ENCODE results near the gene AKR1E2.
A peak's percentile ranks its signal among the peaks of the same experiment; 100 is the strongest.
"Not testable (repeated sequence)": the region's sequence is repeated elsewhere in the genome, so short reads cannot be mapped to it uniquely, and the experiment has no call there.

The AKR1E2 gene

DNA sequence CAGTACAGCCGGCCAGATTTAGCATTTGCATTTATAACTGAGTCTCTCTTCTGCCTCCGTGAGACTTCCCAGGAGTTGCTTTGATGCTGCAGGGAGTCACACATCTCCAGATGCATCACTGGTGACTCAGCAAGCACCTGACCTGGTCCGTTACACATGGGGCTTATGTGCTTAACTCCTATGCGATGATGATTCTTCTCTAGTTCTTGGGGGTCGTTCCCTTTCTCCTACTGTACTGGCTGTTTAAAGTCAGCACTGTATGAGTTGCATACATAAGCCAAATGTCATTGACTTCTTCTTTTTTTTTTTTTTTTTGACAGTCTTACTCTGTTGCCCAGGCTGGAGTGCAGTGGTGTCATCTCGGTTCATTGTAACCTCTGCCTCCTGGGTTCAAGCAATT, 13.0 kb upstream of the AKR1E2 start:
- intact Hi-C loops (cut with DNase I), result no loop called here
- DNase-seq, result peak in 1 of 10 donors; percentile 17

- intact Hi-C loops (cut with DNase I), result no loop called here
- no peak for DNase-seq
Observed at GRCh38 chr10:4813496-4813895, 12.5 kb upstream of the AKR1E2 start.

- DNase-seq; intact Hi-C loops (cut with DNase I): not testable (repeated sequence)
Observed at GRCh38 chr10:4815646-4816180, 10.3 kb upstream of the AKR1E2 start.

GRCh38 chr10:4816966-4817365, 9.0 kb upstream of the AKR1E2 start:
- no peak for DNase-seq
- intact Hi-C loops (cut with DNase I), result no loop called here

DNA sequence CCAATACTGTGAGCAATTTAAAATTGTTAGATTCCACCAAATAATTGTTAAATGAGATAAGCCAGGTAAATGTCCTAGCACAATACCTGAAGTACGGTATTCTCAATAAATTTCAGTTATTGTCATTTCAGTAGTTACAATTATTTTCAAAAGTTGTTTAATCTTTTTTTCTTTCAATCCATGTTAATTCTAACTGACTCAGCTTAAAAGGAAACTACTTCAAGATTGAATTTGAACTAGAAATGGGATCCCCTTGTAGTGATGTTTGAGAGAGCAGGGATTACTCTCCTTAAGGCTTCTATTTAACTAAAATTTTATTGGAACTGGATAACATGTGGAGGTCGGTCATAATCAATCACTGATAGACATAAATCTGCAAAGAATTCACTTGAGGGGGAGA, 6.9 kb upstream of the AKR1E2 start:
- intact Hi-C loops (cut with DNase I), result no loop called here
- DNase-seq, result no peak

DNA sequence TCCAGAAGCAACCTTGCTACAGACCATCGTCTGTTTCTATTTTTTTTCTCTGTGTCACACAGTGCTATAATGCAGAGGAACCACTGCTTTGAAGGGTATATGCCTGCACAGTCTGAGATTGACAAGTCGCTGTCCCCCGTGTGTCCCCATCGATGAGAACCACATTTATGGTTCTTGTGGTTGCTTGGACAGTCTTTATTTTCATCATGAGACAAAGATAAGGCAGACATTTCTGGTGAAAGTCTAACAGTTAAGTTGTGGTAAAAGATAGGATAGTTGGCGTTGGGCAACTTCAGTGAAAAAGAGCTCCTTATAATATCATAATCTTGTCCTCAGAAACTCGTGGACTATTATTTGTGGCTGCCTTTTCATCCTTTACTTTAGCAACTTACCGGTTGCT, 6.3 kb upstream of the AKR1E2 start:
- intact Hi-C loops (cut with DNase I), result no loop called here
- DNase-seq, result no peak

- intact Hi-C loops (cut with DNase I), result no loop called here
- DNase-seq, result no peak
Observed at GRCh38 chr10:4820804-4821401, 5.1 kb upstream of the AKR1E2 start.

DNA sequence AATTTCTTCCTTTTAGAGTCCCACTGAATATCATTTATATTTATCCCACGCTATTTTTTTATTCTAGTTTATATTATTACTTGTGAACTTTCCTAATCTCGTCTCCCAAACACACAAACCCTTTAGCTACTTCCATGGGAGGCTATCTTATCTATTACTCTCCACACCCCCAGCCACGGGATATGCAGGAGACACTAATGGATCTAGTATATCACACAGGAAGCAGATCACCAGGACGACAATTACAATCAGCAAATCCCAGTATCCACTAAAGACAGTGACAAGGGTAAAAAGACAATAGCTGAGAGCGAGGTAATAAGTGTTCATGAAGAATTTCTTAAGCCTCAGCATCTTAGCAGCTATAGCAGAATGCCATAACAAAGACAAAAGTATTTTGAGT, 3.8 kb upstream of the AKR1E2 start:
- intact Hi-C loops (cut with DNase I), result no loop called here
- no peak for DNase-seq

GRCh38 chr10:4824791-4825310, 1.2 kb upstream of the AKR1E2 start:
- intact Hi-C loops (cut with DNase I), result no loop called here
- no peak for DNase-seq

GRCh38 chr10:4825456-4825867, 545 bp upstream of the AKR1E2 start:
- intact Hi-C loops (cut with DNase I), result no loop called here
- peak in 1 of 10 donors; percentile 70 for DNase-seq

GRCh38 chr10:4826792-4827324, 851 bp downstream of the AKR1E2 start:
- intact Hi-C loops (cut with DNase I), result no loop called here
- no peak for DNase-seq

- DNase-seq, result no peak
- intact Hi-C loops (cut with DNase I), result no loop called here
Observed at GRCh38 chr10:4828005-4828404, 2.0 kb downstream of the AKR1E2 start.

DNA sequence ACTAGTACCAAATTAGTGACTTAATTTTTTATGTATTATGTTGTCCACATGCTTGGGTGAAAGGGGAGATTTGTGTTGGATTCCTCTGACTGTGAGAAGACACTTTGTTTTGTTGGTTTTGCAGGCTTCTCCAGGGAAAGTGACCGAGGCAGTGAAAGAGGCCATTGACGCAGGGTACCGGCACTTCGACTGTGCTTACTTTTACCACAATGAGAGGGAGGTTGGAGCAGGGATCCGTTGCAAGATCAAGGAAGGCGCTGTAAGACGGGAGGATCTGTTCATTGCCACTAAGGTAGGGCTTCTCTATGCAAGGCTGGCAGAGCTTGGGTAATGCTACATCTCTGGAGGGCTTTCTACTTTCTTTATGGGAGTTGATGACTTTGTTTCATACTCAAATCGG, 4.5 kb downstream of the AKR1E2 start:
- no peak for DNase-seq
- intact Hi-C loops (cut with DNase I), result no loop called here

DNA sequence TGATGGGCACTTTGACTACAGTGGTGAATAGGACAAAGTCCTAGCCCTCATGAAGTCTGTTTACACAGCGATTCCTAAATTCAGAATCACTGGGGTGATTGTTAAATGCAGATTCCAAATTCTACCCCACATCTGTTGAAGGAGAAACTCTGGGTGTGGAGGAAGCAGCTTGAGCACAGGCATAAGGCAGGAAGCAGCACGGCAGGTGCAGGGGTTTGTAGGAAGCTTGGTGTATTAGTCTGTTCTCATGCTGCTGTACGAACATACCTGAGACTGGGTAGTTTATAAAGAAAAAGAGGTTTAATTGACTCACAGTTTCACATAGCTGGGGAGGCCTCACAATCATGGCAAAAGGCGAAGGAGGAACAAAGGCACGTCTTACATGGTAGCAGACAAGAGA, 5.1 kb downstream of the AKR1E2 start:
- DNase-seq, result no peak
- intact Hi-C loops (cut with DNase I), result no loop called here

DNA sequence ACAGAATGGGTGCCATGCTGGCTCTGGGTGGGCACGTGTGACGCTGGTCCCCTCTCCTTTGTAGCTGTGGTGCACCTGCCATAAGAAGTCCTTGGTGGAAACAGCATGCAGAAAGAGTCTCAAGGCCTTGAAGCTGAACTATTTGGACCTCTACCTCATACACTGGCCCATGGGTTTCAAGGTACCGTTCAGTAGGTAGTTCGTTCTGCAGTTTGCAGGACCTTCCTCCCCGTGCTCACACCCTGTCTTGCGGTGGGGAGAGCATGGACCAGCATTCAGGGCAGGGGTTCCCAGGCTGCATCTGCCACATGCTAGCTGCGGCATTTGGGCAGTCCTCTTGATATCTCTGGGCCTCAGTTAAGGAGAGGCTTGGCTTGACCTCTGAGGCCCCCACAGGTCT, 7.3 kb downstream of the AKR1E2 start:
- intact Hi-C loops (cut with DNase I), result no loop called here
- no peak for DNase-seq

DNA sequence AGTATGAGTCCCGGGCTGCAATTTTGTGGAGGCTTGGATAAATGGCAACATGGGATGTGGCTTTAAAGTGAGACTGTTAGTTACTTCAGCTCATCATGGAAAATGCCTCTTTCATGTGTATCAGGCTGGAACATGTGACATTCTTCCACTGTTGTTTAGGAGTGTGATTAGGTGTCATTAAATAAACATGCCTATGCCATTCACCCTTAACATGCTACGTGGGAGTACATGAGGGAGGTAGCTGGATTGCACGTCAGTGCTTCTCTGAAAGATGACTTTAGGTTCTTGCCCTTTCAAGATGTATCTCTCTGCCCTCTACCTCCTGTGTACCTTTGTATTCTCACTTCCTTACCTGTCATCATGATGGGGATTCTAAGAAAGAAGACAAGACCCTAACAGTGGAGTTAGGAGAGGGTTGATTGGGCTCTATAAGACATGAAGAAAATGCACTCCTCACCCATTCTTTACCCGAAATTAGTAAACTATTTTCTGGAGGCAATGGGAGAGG, 8.9 kb downstream of the AKR1E2 start:
- intact Hi-C loops (cut with DNase I), result no loop called here
- DNase-seq, result no peak

- intact Hi-C loops (cut with DNase I), result no loop called here
- DNase-seq, result no peak
Observed at GRCh38 chr10:4835494-4835918, 9.5 kb downstream of the AKR1E2 start.

- intact Hi-C loops (cut with DNase I), result no loop called here
- no peak for DNase-seq
Observed at GRCh38 chr10:4836416-4836969, 10.5 kb downstream of the AKR1E2 start.

DNA sequence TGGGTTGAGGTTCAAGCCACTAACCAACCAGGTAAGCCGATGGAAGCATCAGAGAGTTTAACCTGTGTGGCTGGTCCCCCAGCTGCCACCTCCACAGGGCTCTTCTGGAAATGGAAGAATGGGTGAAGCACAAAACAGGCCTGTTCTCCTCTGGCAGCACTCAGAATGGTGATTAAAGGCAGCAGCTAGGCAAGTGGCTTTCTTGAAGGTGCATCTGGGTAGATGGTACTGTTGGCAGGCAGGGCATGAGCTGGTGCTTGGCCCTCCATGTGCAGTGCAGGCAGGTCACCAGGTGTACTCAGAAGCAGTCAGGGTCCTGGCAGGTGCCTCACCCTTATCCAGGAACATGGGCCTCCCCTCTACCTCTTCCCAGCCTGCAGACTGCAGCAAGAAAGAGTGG, 11.5 kb downstream of the AKR1E2 start:
- intact Hi-C loops (cut with DNase I), result no loop called here

DNA sequence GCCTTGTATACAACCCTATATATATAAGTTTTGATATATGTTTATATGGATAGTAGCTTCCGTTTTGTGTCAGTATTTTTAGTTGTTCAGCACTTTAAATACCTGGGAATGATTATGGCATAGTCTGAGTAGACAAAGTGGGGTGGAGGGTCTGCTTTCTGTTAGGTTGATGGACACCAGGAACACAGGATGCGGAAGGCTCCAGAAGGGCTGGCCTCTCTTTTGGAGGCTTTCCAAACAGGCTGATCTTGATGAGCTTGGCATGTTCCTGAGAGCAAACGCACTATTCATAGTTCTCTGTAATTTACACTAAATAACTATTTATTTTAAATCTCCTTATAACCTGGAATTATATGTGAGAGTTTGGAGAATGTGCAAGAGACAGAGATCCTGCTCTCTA, 12.7 kb downstream of the AKR1E2 start:
- DNase-seq, result no peak
- intact Hi-C loops (cut with DNase I), result no loop called here

More for the DNA sequence above, 11.5 kb downstream of the AKR1E2 start:
- no peak for DNase-seq

DNA sequence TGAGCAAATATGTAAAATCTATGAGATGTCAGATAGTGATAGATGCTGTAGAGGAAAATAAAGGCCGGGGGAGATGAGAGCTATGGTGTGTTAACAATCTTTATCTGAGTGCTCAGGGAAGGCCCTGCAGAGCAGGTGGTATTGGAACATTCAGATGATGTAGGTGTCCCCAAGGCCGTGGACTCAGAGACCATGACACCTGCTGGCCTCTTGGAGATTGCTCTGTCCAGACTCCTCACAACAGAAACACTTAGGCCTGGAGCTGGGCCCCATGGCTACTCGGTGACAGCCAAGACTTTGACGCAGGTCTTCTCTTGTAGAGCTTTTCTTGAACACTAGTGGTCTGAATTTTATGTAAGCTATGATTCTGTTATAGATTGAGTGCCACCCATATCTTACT, 13.3 kb downstream of the AKR1E2 start:
- intact Hi-C loops (cut with DNase I), result no loop called here
- no peak for DNase-seq

GRCh38 chr10:4840151-4840550, 14.1 kb downstream of the AKR1E2 start:
- no peak for DNase-seq
- intact Hi-C loops (cut with DNase I), result no loop called here
